ENCODE results near the gene OBSL1. TPM values are rescaled to one million over a fixed set of nuclear protein-coding genes. Genes with fewer than 3 reads are reported as not detected.

The OBSL1 gene
- total and polyA plus RNA-seq, 7 donors, result 10.3 to 134 (median 38.7) TPM

- intact Hi-C loops (cut with DNase I), result no loop called here
- H3K4me1 ChIP-seq, result no peaks in the 10 kb centered on the region
- TF ChIP-seq, protein P1, sequence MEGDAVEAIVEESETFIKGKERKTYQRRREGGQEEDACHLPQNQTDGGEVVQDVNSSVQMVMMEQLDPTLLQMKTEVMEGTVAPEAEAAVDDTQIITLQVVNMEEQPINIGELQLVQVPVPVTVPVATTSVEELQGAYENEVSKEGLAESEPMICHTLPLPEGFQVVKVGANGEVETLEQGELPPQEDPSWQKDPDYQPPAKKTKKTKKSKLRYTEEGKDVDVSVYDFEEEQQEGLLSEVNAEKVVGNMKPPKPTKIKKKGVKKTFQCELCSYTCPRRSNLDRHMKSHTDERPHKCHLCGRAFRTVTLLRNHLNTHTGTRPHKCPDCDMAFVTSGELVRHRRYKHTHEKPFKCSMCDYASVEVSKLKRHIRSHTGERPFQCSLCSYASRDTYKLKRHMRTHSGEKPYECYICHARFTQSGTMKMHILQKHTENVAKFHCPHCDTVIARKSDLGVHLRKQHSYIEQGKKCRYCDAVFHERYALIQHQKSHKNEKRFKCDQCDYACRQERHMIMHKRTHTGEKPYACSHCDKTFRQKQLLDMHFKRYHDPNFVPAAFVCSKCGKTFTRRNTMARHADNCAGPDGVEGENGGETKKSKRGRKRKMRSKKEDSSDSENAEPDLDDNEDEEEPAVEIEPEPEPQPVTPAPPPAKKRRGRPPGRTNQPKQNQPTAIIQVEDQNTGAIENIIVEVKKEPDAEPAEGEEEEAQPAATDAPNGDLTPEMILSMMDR (IDR thresholded peaks at IDR 0.05), result no peak
- DNase-seq, result no peak
- no peak overlapping the region for H3K4me3 ChIP-seq
- no peaks in the 10 kb centered on the region for H3K27me3 ChIP-seq (ENCODE audit: insufficient read depth in 3 of 3, low read length in 2 of 3)
- WGBS, 3 donors, result 43 to 66% (median 49%) methylated on average over 4 of the region's 4 CpGs
- H3K36me3 ChIP-seq (ENCODE audit: insufficient read depth in 1 of 2, low read depth in 1 of 2), result peaks cover 5 to 35% of the 10 kb centered on the region in 2 donors
- ATAC-seq, result peak in 2 of 4 donors; percentile 11 to 24
- no peaks in the 10 kb centered on the region for H3K9me3 ChIP-seq
- H3K27ac ChIP-seq, result no peak overlapping the region
Measured at GRCh38 chr2:219616550-219616949, 45.2 kb upstream of the OBSL1 start.

GRCh38 chr2:219615894-219616293 lies 44.6 kb upstream of the OBSL1 start:
- Histone ChIP-seq H3K4me1 (no peaks in the 10 kb centered on the region), H3K27ac (no peak overlapping the region), H3K36me3 (ENCODE audit: insufficient read depth in 1 of 2, low read depth in 1 of 2) (peaks cover 5 to 37% of the 10 kb centered on the region in 2 donors), H3K4me3 (no peak overlapping the region), H3K27me3 (ENCODE audit: insufficient read depth in 3 of 3, low read length in 2 of 3) (no peaks in the 10 kb centered on the region), H3K9me3 (no peaks in the 10 kb centered on the region)
- no peak for ATAC-seq
- intact Hi-C loops (cut with DNase I), result no loop called here
- WGBS, 3 donors, result 64 to 87% (median 73%) methylated on average over 11 to 12 of the region's 12 CpGs
- no peak for DNase-seq
- TF ChIP-seq, protein P1 (IDR thresholded peaks at IDR 0.05), result no peak

DNA sequence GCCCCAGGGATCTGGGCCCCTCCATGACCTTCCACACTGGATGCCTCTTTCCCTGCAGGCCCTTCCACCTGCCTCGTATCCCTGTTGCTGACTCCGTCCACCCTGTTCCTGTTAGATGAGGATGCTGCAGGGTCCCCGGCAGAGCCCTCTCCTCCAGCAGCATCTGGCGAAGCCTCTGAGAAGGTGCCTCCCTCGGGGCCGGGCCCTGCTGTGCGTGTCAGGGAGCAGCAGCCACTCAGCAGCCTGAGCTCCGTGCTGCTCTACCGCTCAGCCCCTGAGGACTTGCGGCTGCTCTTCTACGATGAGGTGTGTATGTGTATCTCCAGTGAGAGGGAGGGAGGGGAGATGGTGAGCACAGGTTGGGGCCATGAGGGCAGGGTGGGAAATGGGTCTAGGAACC lies 43.7 kb upstream of the OBSL1 start:
- ATAC-seq (no peak), DNase-seq (no peak)
- H3K4me3 ChIP-seq, result no peak overlapping the region
- H3K4me1 ChIP-seq, result no peaks in the 10 kb centered on the region
- H3K27ac ChIP-seq, result no peak overlapping the region
- H3K27me3 ChIP-seq (ENCODE audit: insufficient read depth in 3 of 3, low read length in 2 of 3), result no peaks in the 10 kb centered on the region
- H3K36me3 ChIP-seq (ENCODE audit: insufficient read depth in 1 of 2, low read depth in 1 of 2), result peaks cover 5 to 39% of the 10 kb centered on the region in 2 donors
- H3K9me3 ChIP-seq, result no peaks in the 10 kb centered on the region
- TF ChIP-seq, protein P1 (IDR thresholded peaks at IDR 0.05), result no peak
- intact Hi-C loops (cut with DNase I), result no loop called here
- 92 to 94% (median 94%) methylated on average over 11 of the region's 11 CpGs for WGBS, 3 donors

GRCh38 chr2:219614076-219614860 lies 42.9 kb upstream of the OBSL1 start:
- Histone ChIP-seq H3K27me3 (ENCODE audit: insufficient read depth in 3 of 3, low read length in 2 of 3) (no peaks in the 10 kb centered on the region), H3K36me3 (ENCODE audit: insufficient read depth in 1 of 2, low read depth in 1 of 2) (peaks cover 5 to 47% of the 10 kb centered on the region in 2 donors), H3K27ac (no peak overlapping the region), H3K4me1 (no peaks in the 10 kb centered on the region), H3K4me3 (no peak overlapping the region), H3K9me3 (no peaks in the 10 kb centered on the region)
- TF ChIP-seq, protein P1 (IDR thresholded peaks at IDR 0.05), result no peak
- ATAC-seq, result no peak
- WGBS, 3 donors, result 93 to 95% (median 93%) methylated on average over 11 of the region's 11 CpGs
- no peak for DNase-seq
- intact Hi-C loops (cut with DNase I), result no loop called here

Measured in psoas muscle (tissue), 8 donors.